Neural progenitor cell (in vitro differentiated cells): Measurements from ENCODE around the gene LAYN. TPM values are rescaled to one million over a fixed set of nuclear protein-coding genes. Genes with fewer than 3 reads are reported as not detected.

Experiments used
- DNase-seq: peaks from one replicate; pipeline ENCODE4 v3.0.0-alpha.2; 2016; ENCODE audit warnings: low spot score
- H2AFZ ChIP-seq: fragments of 200-600 bp; sonication (generic); replicated peaks from 2 replicates; pipeline ENCODE4 v1.6.1; 2016; ENCODE audit warnings: antibody characterized with exemption
- H3F3A ChIP-seq: fragments of 200-600 bp; sonication (generic); 2 replicates; pipeline ENCODE4 v1.6.1; 2016; ENCODE audit warnings: antibody characterized with exemption, low read depth
- H3K27ac ChIP-seq: fragments of 200-600 bp; sonication (generic); 2 replicates; pipeline ENCODE4 v1.5.1; 2016; ENCODE audit warnings: mild to moderate bottlenecking
- H3K27me3 ChIP-seq: fragments of 200-600 bp; sonication (generic); 2 replicates; pipeline ENCODE4 v1.6.1; 2016; ENCODE audit warnings: mild to moderate bottlenecking, moderate library complexity
- H3K36me3 ChIP-seq: fragments of 200-600 bp; sonication (generic); 2 replicates; pipeline ENCODE4 v1.5.1; 2016
- H3K4me1 ChIP-seq: fragments of 200-600 bp; sonication (generic); 2 replicates; pipeline ENCODE4 v1.6.1; 2016; ENCODE audit warnings: mixed run types
- H3K4me2 ChIP-seq: fragments of 200-600 bp; sonication (generic); 2 replicates; pipeline ENCODE4 v1.6.1; 2016
- H3K4me3 ChIP-seq: fragments of 200-600 bp; sonication (generic); 2 replicates; pipeline ENCODE4 v1.5.1; 2016
- H3K79me2 ChIP-seq: fragments of 200-600 bp; sonication (generic); 2 replicates; pipeline ENCODE4 v1.6.1; 2016; ENCODE audit warnings: low read depth
- H3K9ac ChIP-seq: fragments of 200-600 bp; sonication (generic); 2 replicates; pipeline ENCODE4 v1.6.1; 2016
- H3K9me3 ChIP-seq: fragments of 200-600 bp; sonication (generic); 2 replicates; pipeline ENCODE4 v1.5.1; 2016; ENCODE audit warnings: low read depth
- H4K20me1 ChIP-seq: fragments of 200-600 bp; sonication (generic); 2 replicates; pipeline ENCODE4 v1.6.1; 2016; ENCODE audit warnings: low read depth
- H3K27ac Mint-ChIP-seq: 3 replicates; pipeline ENCODE4 v1.8.0; 2021; ENCODE audit warnings: mixed read lengths
- H3K27me3 Mint-ChIP-seq: 2 replicates; pipeline ENCODE4 v1.8.0; 2022; ENCODE audit warnings: low read depth, mild to moderate bottlenecking, inconsistent platforms, moderate library complexity, mixed read lengths; ENCODE audit not compliant: insufficient read depth
- H3K36me3 Mint-ChIP-seq: 3 replicates; pipeline ENCODE4 v1.8.0; 2021; ENCODE audit warnings: mixed read lengths
- H3K4me1 Mint-ChIP-seq: 3 replicates; pipeline ENCODE4 v1.8.0; 2021; ENCODE audit warnings: mixed read lengths
- H3K4me3 Mint-ChIP-seq: 3 replicates; pipeline ENCODE4 v1.8.0; 2021; ENCODE audit warnings: mild to moderate bottlenecking, moderate library complexity, mixed read lengths
- H3K9me3 Mint-ChIP-seq: 3 replicates; pipeline ENCODE4 v1.8.0; 2020; ENCODE audit warnings: mixed read lengths
- EZH2 ChIP-seq: fragments of 200-600 bp; sonication (generic); IDR thresholded peaks from 2 replicates; pipeline ENCODE4 v1.6.1; 2017; ENCODE audit warnings: antibody characterized with exemption, mild to moderate bottlenecking, moderate library complexity
- EZH2phosphoT487 ChIP-seq: fragments of 200-600 bp; sonication (generic); IDR thresholded peaks from 2 replicates; pipeline ENCODE4 v1.6.1; 2017; ENCODE audit warnings: antibody characterized with exemption
- total RNA-seq: library from RNA; depleted of rRNA; stranded (reverse); fragments of >200 nt; gene quantifications from 2 replicates; pipeline ENCODE4 v1.2.3, GENCODE V29; 2015; ENCODE audit warnings: low replicate concordance
- TF ChIP-seq, protein P1 (sequence below): fragments of 200-600 bp; sonication (generic); IDR thresholded peaks from 2 replicates; pipeline ENCODE4 v1.5.1; 2017; ENCODE audit warnings: antibody characterized with exemption, mild to moderate bottlenecking

Gene LAYN
- total RNA-seq, 1 donor from 2014 or later, result 0.26 TPM

DNA sequence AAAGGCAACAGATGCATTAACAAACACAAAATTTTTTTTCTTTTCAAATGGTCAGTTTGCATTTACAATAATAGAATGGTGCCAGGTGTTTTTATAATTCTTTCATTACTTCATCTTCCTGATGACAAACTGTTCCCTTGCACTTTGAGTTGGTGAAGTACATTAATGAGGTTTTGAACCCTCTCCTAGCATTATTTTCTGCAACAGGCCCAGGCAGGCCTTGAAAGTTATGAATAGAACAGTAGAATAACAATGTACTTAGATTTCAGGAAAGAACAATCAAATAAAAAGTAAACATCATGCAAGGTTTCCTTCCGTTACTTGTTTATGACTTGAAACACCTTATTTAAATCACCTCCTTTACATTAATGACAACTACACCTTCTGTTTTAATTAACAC is 37.9 kb upstream of the LAYN start:
- no peak overlapping the region for H3K4me2 ChIP-seq
- H3K27ac ChIP-seq, result no peak overlapping the region
- H3K27me3 ChIP-seq, result peaks cover 78% of the 10 kb centered on the region
- no peak overlapping the region for H3K4me3 Mint-ChIP-seq
- H3K9me3 Mint-ChIP-seq, result no peaks in the 10 kb centered on the region
- no peaks in the 10 kb centered on the region for H3K4me1 ChIP-seq
- no peak overlapping the region for H3K27ac Mint-ChIP-seq
- no peaks in the 10 kb centered on the region for H3K9me3 ChIP-seq
- H4K20me1 ChIP-seq, result no peaks in the 10 kb centered on the region
- H3K4me1 Mint-ChIP-seq, result no peaks in the 10 kb centered on the region
- TF ChIP-seq EZH2, result no peak
- TF ChIP-seq, protein P1, sequence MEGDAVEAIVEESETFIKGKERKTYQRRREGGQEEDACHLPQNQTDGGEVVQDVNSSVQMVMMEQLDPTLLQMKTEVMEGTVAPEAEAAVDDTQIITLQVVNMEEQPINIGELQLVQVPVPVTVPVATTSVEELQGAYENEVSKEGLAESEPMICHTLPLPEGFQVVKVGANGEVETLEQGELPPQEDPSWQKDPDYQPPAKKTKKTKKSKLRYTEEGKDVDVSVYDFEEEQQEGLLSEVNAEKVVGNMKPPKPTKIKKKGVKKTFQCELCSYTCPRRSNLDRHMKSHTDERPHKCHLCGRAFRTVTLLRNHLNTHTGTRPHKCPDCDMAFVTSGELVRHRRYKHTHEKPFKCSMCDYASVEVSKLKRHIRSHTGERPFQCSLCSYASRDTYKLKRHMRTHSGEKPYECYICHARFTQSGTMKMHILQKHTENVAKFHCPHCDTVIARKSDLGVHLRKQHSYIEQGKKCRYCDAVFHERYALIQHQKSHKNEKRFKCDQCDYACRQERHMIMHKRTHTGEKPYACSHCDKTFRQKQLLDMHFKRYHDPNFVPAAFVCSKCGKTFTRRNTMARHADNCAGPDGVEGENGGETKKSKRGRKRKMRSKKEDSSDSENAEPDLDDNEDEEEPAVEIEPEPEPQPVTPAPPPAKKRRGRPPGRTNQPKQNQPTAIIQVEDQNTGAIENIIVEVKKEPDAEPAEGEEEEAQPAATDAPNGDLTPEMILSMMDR, result no peak
- no peak for TF ChIP-seq EZH2phosphoT487
- H3K9ac ChIP-seq, result no peak overlapping the region
- DNase-seq, result no peak
- H3K4me3 ChIP-seq, result no peak overlapping the region
- no peak overlapping the region for H2AFZ ChIP-seq
- no peaks in the 10 kb centered on the region for H3K27me3 Mint-ChIP-seq
- H3K36me3 ChIP-seq, result no peaks in the 10 kb centered on the region
- H3K79me2 ChIP-seq, result no peaks in the 10 kb centered on the region
- H3F3A ChIP-seq, result no peaks in the 10 kb centered on the region
- H3K36me3 Mint-ChIP-seq, result no peaks in the 10 kb centered on the region

DNA sequence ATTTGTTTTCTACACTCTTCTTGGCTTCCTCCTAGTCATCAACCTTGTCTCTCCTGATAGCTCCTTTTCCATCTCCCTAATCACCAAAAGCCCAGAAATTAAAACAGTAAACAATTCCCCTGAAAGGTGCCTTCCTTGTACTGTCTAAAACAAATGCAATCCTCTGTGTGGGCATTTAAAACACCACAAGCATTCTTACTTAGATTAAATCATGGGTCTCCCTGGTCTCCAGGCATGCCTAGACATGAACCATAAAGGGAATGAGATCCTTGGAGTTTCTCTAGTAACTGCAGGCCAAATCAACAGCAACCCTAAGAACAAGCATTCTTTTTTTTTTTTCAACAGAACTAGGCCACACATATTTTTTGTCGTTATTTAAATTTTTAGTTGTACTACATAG is 30.2 kb upstream of the LAYN start:
- Histone ChIP-seq H3K9me3 (no peaks in the 10 kb centered on the region), H4K20me1 (peaks cover 18% of the 10 kb centered on the region), H3K9ac (no peak overlapping the region), H3K27me3 (peaks cover 66% of the 10 kb centered on the region), H3K4me3 (no peak overlapping the region), H3K4me2 (no peak overlapping the region), H3K4me1 (peaks cover 5% of the 10 kb centered on the region), H3K36me3 (no peaks in the 10 kb centered on the region), H3F3A (peaks cover 20% of the 10 kb centered on the region), H2AFZ (no peak overlapping the region), H3K27ac (no peak overlapping the region), H3K79me2 (no peaks in the 10 kb centered on the region)
- H3K27ac Mint-ChIP-seq, result no peak overlapping the region
- no peak for DNase-seq
- H3K4me3 Mint-ChIP-seq, result no peak overlapping the region
- no peaks in the 10 kb centered on the region for H3K9me3 Mint-ChIP-seq
- no peaks in the 10 kb centered on the region for H3K36me3 Mint-ChIP-seq
- H3K4me1 Mint-ChIP-seq, result peaks cover 16% of the 10 kb centered on the region
- H3K27me3 Mint-ChIP-seq, result peaks cover 28% of the 10 kb centered on the region
- TF ChIP-seq EZH2phosphoT487 (no peak), EZH2 (no peak)
- TF ChIP-seq, protein P1, result no peak

DNA sequence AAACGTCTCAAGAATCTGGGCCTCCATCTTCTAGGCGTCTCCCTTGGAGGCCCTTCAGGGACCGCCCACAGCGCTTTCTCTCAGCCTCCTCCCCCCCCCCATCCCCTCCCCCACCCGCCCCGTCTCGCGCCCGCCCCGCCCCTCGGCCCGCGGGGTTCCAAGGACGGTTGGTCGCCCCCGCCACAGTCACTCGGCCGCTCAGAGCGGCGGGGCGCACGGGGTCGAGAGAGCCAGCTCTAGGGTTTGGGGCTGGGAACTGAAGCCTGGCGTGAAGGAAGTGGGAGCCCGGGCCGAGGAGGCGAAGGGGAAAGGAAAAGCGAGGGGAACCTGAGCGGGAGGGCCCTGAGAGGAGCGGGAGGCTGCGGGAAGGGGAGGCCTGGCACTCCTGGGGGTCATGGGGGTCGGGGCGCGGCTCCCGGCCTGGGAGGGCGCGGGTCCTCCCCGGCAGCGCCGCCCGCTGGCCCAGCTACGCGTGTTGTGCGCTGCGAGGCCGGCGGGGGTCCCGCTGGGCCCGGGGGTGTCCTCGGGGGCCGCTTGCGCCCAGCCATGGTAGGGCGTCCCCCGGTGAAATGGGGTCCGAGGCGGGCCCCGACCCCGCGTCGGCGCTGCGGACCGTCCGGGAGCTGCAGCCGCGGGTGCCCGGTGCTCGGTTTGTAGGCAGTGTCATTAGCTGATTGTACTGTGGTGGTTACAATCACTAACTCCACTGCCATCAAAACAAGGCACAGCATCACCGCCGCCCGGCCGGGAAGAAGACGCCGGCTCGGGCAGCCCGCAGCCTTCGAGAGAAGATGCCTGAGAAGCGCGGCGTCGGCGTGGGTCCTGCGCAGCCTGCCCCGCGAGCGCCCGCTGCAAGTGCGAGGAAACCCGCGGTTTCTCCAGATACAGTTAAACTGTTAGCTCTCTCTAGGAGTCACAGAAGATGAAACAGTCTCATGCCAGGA is 28.0 kb upstream of the LAYN start, which contains the start of gene BTG4:
BTG4 (minus strand) TSS at position 91 of the 944 bp plus-strand sequence. CDS start 13,610 bp downstream, outside the sequence.
- no peak within 1 kb of the TSS for H3K27ac ChIP-seq
- no peaks in the 10 kb centered on the region for H3K36me3 ChIP-seq
- Mint-ChIP-seq H3K27ac (no peak within 1 kb of the TSS), H3K9me3 (no peaks in the 10 kb centered on the region), H3K27me3 (peaks cover 28% of the 10 kb centered on the region), H3K4me1 (peaks cover 18% of the 10 kb centered on the region), H3K36me3 (no peaks in the 10 kb centered on the region), H3K4me3 (peak within 1 kb of the TSS; percentile 82)
- peaks cover 12% of the 10 kb centered on the region for H3K4me1 ChIP-seq
- peaks cover 26% of the 10 kb centered on the region for H3F3A ChIP-seq
- TF ChIP-seq EZH2 (peak; percentile 67), EZH2phosphoT487 (peak; percentile 75)
- TF ChIP-seq, protein P1, result peak; percentile 36
- H3K79me2 ChIP-seq, result no peaks in the 10 kb centered on the region
- H3K9ac ChIP-seq, result no peak within 1 kb of the TSS
- peak within 1 kb of the TSS; percentile 85 for H3K4me2 ChIP-seq
- H3K4me3 ChIP-seq, result peak within 1 kb of the TSS; percentile 57
- H2AFZ ChIP-seq, result peak within 1 kb of the TSS; percentile 89
- H4K20me1 ChIP-seq, result peaks cover 21% of the 10 kb centered on the region
- no peaks in the 10 kb centered on the region for H3K9me3 ChIP-seq
- peak; percentile 75 for DNase-seq
- H3K27me3 ChIP-seq, result peaks cover 61% of the 10 kb centered on the region
